BE2C (cell line): ENCODE measurements around the gene ABHD17C.
"Not testable (repeated sequence)": the region's sequence is repeated elsewhere in the genome, so short reads cannot be mapped to it uniquely, and the experiment has no call there.

Source experiments
- DNase-seq: peaks from one replicate; pipeline ENCODE4 v3.0.0-alpha.2; 2020
- H3K27me3 ChIP-seq: fragments of 250-450 bp; sonication (Bioruptor Pico); 2 replicates; pipeline ENCODE4 v1.5.1; 2020; ENCODE audit warnings: mild to moderate bottlenecking
- H3K36me3 ChIP-seq: fragments of 250-450 bp; sonication (Bioruptor Pico); 2 replicates; pipeline ENCODE4 v1.5.1; 2020; ENCODE audit warnings: mild to moderate bottlenecking
- H3K4me1 ChIP-seq: fragments of 250-450 bp; sonication (Bioruptor Pico); 2 replicates; pipeline ENCODE4 v1.5.1; 2020
- H3K4me3 ChIP-seq: 2 replicates; pipeline ENCODE4 v1.5.1; 2011; ENCODE audit warnings: low read depth, low read length
- H3K9me3 ChIP-seq: fragments of 250-450 bp; sonication (Bioruptor Pico); 2 replicates; pipeline ENCODE4 v1.5.1; 2020
- CTCF ChIP-seq: IDR thresholded peaks from 2 replicates; pipeline ENCODE4 v1.5.1; 2012; ENCODE audit warnings: mild to moderate bottlenecking, low read depth, low read length

ABHD17C gene

GRCh38 chr15:80753161-80753560, 58.1 kb downstream of the ABHD17C start:
- H3K36me3 ChIP-seq = no peaks in the 10 kb centered on the region
- DNase-seq = no peak

GRCh38 chr15:80754014-80754413, 58.9 kb downstream of the ABHD17C start:
- Histone ChIP-seq H3K36me3 (no peaks in the 10 kb centered on the region), H3K4me1 (no peaks in the 10 kb centered on the region), H3K9me3 (no peaks in the 10 kb centered on the region), H3K27me3 (no peaks in the 10 kb centered on the region), H3K4me3 (no peak overlapping the region)
- DNase-seq = no peak
- TF ChIP-seq CTCF = no peak

More at GRCh38 chr15:80753161-80753560, 58.1 kb downstream of the ABHD17C start:
- TF ChIP-seq CTCF = no peak
- no peaks in the 10 kb centered on the region for H3K4me1 ChIP-seq
- H3K4me3 ChIP-seq = no peak overlapping the region
- H3K27me3 ChIP-seq = no peaks in the 10 kb centered on the region
- no peaks in the 10 kb centered on the region for H3K9me3 ChIP-seq

- no peaks in the 10 kb centered on the region for H3K36me3 ChIP-seq
- H3K27me3 ChIP-seq = no peaks in the 10 kb centered on the region
- no peaks in the 10 kb centered on the region for H3K9me3 ChIP-seq
- TF ChIP-seq CTCF = no peak
- no peaks in the 10 kb centered on the region for H3K4me1 ChIP-seq
- no peak for DNase-seq
- H3K4me3 ChIP-seq = no peak overlapping the region
Observed at GRCh38 chr15:80755885-80756284, 60.8 kb downstream of the ABHD17C start.

- no peaks in the 10 kb centered on the region for H3K36me3 ChIP-seq
- DNase-seq = no peak
- TF ChIP-seq CTCF = no peak
- no peak overlapping the region for H3K4me3 ChIP-seq
- no peaks in the 10 kb centered on the region for H3K9me3 ChIP-seq
- H3K4me1 ChIP-seq = no peaks in the 10 kb centered on the region
- H3K27me3 ChIP-seq = no peaks in the 10 kb centered on the region
Observed at GRCh38 chr15:80758130-80758745, 63.1 kb downstream of the ABHD17C start.

- H3K4me3 ChIP-seq = no peak overlapping the region
- no peaks in the 10 kb centered on the region for H3K9me3 ChIP-seq
- DNase-seq = no peak
- no peaks in the 10 kb centered on the region for H3K36me3 ChIP-seq
- no peaks in the 10 kb centered on the region for H3K27me3 ChIP-seq
- no peak for TF ChIP-seq CTCF
- H3K4me1 ChIP-seq = no peaks in the 10 kb centered on the region
Observed at GRCh38 chr15:80760960-80761359, 65.8 kb downstream of the ABHD17C start.

GRCh38 chr15:80761754-80762153, 66.6 kb downstream of the ABHD17C start:
- Histone ChIP-seq H3K36me3 (no peaks in the 10 kb centered on the region), H3K9me3 (no peaks in the 10 kb centered on the region), H3K27me3 (no peaks in the 10 kb centered on the region), H3K4me3 (no peak overlapping the region), H3K4me1 (no peaks in the 10 kb centered on the region)
- DNase-seq = no peak
- TF ChIP-seq CTCF = no peak

GRCh38 chr15:80763235-80763634, 68.1 kb downstream of the ABHD17C start:
- not testable (repeated sequence) for H3K4me3 ChIP-seq, H3K27me3 ChIP-seq, H3K9me3 ChIP-seq, H3K36me3 ChIP-seq, H3K4me1 ChIP-seq, DNase-seq
